Superior temporal gyrus (tissue), 1 donor: ENCODE measurements around the gene EPYC.

Source experiments
- DNase-seq: peaks from one replicate; pipeline ENCODE4 v3.0.0-alpha.2; 2016; ENCODE audit errors: extremely low spot score

Gene EPYC

GRCh38 chr12:91004872-91005271 is at the start of gene EPYC:
EPYC (minus strand) TSS chr12:91004972; CDS start chr12:91002565, 2,407 bp downstream.
- no peak for DNase-seq

- DNase-seq = no peak
Observed at GRCh38 chr12:91053951-91054715, 49.4 kb upstream of the EPYC start.

GRCh38 chr12:91052026-91052425 is 47.3 kb upstream of the EPYC start:
- DNase-seq = no peak

GRCh38 chr12:91044586-91044985 is 39.8 kb upstream of the EPYC start:
- no peak for DNase-seq

GRCh38 chr12:91043408-91043807 is 38.6 kb upstream of the EPYC start:
- DNase-seq = no peak

- DNase-seq = no peak
Observed at GRCh38 chr12:91040096-91040755, 35.5 kb upstream of the EPYC start.

- no peak for DNase-seq
Observed at GRCh38 chr12:91037276-91037675, 32.5 kb upstream of the EPYC start.

- DNase-seq = no peak
Observed at GRCh38 chr12:91033251-91033650, 28.5 kb upstream of the EPYC start.

GRCh38 chr12:91023326-91024004 is 18.7 kb upstream of the EPYC start:
- DNase-seq = no peak

GRCh38 chr12:91021076-91021475 is 16.3 kb upstream of the EPYC start:
- DNase-seq = no peak

GRCh38 chr12:91019455-91019854 is 14.7 kb upstream of the EPYC start:
- DNase-seq = no peak

- DNase-seq = no peak
Observed at GRCh38 chr12:91017511-91018263, 12.9 kb upstream of the EPYC start.

- no peak for DNase-seq
Observed at GRCh38 chr12:91017043-91017442, 12.3 kb upstream of the EPYC start.

GRCh38 chr12:91009319-91009950 is 4.7 kb upstream of the EPYC start:
- no peak for DNase-seq

GRCh38 chr12:91007531-91008290 is 2.9 kb upstream of the EPYC start:
- no peak for DNase-seq

- no peak for DNase-seq
Observed at GRCh38 chr12:91003737-91004136, 1.0 kb downstream of the EPYC start.

- DNase-seq = no peak
Observed at GRCh38 chr12:91001306-91001705, 3.5 kb downstream of the EPYC start.

- no peak for DNase-seq
Observed at GRCh38 chr12:90999966-91000365, 4.8 kb downstream of the EPYC start.

- DNase-seq = no peak
Observed at GRCh38 chr12:90999527-90999926, 5.2 kb downstream of the EPYC start.

GRCh38 chr12:90995010-90995409 is 9.8 kb downstream of the EPYC start:
- DNase-seq = no peak

GRCh38 chr12:90991952-90992465 is 12.8 kb downstream of the EPYC start:
- no peak for DNase-seq
